ENCODE results near the gene CORO2B. TPM values are rescaled to one million over a fixed set of nuclear protein-coding genes. Genes with fewer than 3 reads are reported as not detected.

Gene CORO2B
- total RNA-seq, 6 donors from 2014 or later: 0.79 to 9.0 (median 2.0) TPM

GRCh38 chr15:68565726-68566125, 13.1 kb upstream of the CORO2B start:
- no peaks in the 10 kb centered on the region for H3K27me3 ChIP-seq
- no peaks in the 10 kb centered on the region for H3K4me1 ChIP-seq
- no peaks in the 10 kb centered on the region for H3K36me3 ChIP-seq
- WGBS, 2 donors: 81 to 89% methylated on average over 4 of the region's 4 CpGs
- no peak overlapping the region for H3K4me3 ChIP-seq
- H3K9me3 ChIP-seq: no peaks in the 10 kb centered on the region
- H3K27ac ChIP-seq: no peak overlapping the region
- no peak for DNase-seq
- no peak for ATAC-seq (ENCODE audit: low FRiP score in 2 of 2)
- TF ChIP-seq EP300 (IDR thresholded peaks at IDR 0.05): no peak
- no peak for TF ChIP-seq POLR2AphosphoS5 (IDR thresholded peaks at IDR 0.05)

DNA sequence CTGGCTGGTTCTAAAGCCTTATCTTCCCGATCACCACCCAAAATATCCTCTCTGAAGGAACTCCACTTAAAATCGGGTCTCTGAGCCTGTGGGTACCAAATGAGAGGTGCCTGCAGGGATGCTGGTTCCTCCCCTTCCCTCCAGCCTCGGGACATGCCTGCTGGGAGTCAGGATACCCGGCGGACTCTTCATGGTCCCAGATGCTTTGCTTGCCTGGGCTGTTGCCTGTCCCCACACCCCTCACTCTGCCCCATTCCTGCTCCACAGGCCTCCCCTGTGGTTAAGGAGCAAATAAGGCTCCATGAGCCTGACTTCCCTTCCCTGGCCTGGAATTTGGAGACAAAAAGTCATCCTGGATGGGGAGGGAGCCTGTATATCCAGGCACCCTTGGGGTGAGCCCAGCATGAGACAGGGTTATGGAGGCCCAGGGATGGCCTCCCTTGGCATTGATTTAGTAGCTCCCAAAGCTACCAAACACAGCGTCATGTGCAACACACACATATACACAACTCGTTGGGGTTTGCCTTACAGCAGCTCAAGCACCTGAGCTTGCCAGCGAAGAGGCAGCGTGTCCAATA, 12.3 kb upstream of the CORO2B start:
- H3K27ac ChIP-seq: no peak overlapping the region
- TF ChIP-seq POLR2A (IDR thresholded peaks at IDR 0.05): no peak
- no peak for TF ChIP-seq POLR2AphosphoS5 (IDR thresholded peaks at IDR 0.05)
- TF ChIP-seq, protein P1, sequence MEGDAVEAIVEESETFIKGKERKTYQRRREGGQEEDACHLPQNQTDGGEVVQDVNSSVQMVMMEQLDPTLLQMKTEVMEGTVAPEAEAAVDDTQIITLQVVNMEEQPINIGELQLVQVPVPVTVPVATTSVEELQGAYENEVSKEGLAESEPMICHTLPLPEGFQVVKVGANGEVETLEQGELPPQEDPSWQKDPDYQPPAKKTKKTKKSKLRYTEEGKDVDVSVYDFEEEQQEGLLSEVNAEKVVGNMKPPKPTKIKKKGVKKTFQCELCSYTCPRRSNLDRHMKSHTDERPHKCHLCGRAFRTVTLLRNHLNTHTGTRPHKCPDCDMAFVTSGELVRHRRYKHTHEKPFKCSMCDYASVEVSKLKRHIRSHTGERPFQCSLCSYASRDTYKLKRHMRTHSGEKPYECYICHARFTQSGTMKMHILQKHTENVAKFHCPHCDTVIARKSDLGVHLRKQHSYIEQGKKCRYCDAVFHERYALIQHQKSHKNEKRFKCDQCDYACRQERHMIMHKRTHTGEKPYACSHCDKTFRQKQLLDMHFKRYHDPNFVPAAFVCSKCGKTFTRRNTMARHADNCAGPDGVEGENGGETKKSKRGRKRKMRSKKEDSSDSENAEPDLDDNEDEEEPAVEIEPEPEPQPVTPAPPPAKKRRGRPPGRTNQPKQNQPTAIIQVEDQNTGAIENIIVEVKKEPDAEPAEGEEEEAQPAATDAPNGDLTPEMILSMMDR (IDR thresholded peaks at IDR 0.05): no peak
- TF ChIP-seq EP300 (IDR thresholded peaks at IDR 0.05): no peak
- no peaks in the 10 kb centered on the region for H3K36me3 ChIP-seq
- DNase-seq (no peak), ATAC-seq (ENCODE audit: low FRiP score in 2 of 2) (no peak)
- H3K4me1 ChIP-seq: no peaks in the 10 kb centered on the region
- H3K9me3 ChIP-seq: no peaks in the 10 kb centered on the region
- H3K4me3 ChIP-seq: no peak overlapping the region
- no peaks in the 10 kb centered on the region for H3K27me3 ChIP-seq
- 63 to 74% methylated on average over 9 of the region's 9 CpGs for WGBS, 2 donors

GRCh38 chr15:68567345-68567744, 11.4 kb upstream of the CORO2B start:
- Histone ChIP-seq H3K4me3 (no peak overlapping the region), H3K27me3 (no peaks in the 10 kb centered on the region), H3K27ac (no peak overlapping the region), H3K36me3 (no peaks in the 10 kb centered on the region), H3K9me3 (no peaks in the 10 kb centered on the region), H3K4me1 (no peaks in the 10 kb centered on the region)
- TF ChIP-seq EP300 (IDR thresholded peaks at IDR 0.05): no peak
- TF ChIP-seq, protein P1 (IDR thresholded peaks at IDR 0.05): no peak
- TF ChIP-seq POLR2A (IDR thresholded peaks at IDR 0.05): no peak
- no peak for DNase-seq
- WGBS, 2 donors: 91 to 96% methylated on average over 3 of the region's 3 CpGs
- ATAC-seq (ENCODE audit: low FRiP score in 2 of 2): no peak

DNA sequence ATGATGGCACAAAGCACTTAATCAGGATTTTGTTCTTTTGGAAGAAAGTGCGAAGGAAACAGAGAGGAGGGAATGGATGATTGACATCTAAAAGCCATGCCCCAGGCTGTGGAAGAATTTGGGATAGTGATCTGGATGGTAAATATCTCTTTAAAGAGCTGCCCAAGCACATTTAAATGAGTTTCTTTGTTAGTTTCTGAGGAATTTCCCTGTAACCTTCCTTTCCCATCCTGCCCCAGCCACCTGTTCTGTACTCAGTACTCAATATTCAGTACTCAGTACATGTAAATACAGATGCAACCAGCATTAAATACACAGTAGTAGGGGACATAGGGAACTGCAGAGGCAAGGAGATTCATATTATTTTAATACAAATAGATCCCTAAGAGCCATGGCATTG, 7.8 kb upstream of the CORO2B start:
- WGBS, 2 donors: 91 to 95% methylated on average over 1 of the region's 1 CpG
- TF ChIP-seq POLR2A (IDR thresholded peaks at IDR 0.05): no peak
- TF ChIP-seq, protein P1 (IDR thresholded peaks at IDR 0.05): no peak
- TF ChIP-seq POLR2AphosphoS5 (IDR thresholded peaks at IDR 0.05): no peak
- no peak for TF ChIP-seq EP300 (IDR thresholded peaks at IDR 0.05)
- no peak for DNase-seq
- no peaks in the 10 kb centered on the region for H3K36me3 ChIP-seq
- no peaks in the 10 kb centered on the region for H3K4me1 ChIP-seq
- H3K27ac ChIP-seq: no peak overlapping the region
- ATAC-seq (ENCODE audit: low FRiP score in 2 of 2): no peak
- H3K9me3 ChIP-seq: no peaks in the 10 kb centered on the region
- H3K27me3 ChIP-seq: no peaks in the 10 kb centered on the region
- no peak overlapping the region for H3K4me3 ChIP-seq

DNA sequence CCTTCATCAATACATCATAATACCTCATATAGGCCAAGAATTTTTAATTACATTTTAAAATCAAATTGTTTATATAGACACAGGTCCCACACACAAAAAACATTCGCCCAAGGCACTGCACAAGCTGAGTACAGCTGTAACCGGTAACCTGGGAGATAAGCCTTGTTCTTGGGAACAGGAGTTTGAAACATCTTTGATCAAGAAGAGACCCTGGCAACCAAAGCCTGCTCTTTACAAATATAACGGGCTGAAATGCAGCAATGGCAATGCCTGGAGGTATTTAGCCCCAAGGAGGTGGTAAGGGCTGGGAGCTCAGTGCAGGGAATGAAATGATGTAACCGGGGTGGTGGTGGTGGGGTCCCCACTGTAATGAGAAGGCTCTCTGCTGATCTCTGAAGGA, 7.2 kb upstream of the CORO2B start:
- TF ChIP-seq EP300 (IDR thresholded peaks at IDR 0.05): no peak
- no peak for TF ChIP-seq POLR2A (IDR thresholded peaks at IDR 0.05)
- no peak for TF ChIP-seq POLR2AphosphoS5 (IDR thresholded peaks at IDR 0.05)
- TF ChIP-seq, protein P1 (IDR thresholded peaks at IDR 0.05): no peak
- WGBS, 2 donors: 83 to 84% methylated on average over 4 of the region's 4 CpGs
- H3K27me3 ChIP-seq: no peaks in the 10 kb centered on the region
- no peaks in the 10 kb centered on the region for H3K9me3 ChIP-seq
- H3K4me1 ChIP-seq: no peaks in the 10 kb centered on the region
- no peak overlapping the region for H3K27ac ChIP-seq
- DNase-seq (no peak), ATAC-seq (ENCODE audit: low FRiP score in 2 of 2) (no peak)
- no peak overlapping the region for H3K4me3 ChIP-seq
- H3K36me3 ChIP-seq: no peaks in the 10 kb centered on the region
